Measurements from ENCODE around the gene FAF1.
"Not testable (repeated sequence)": the region's sequence is repeated elsewhere in the genome, so short reads cannot be mapped to it uniquely, and the experiment has no call there.

The FAF1 gene

DNA sequence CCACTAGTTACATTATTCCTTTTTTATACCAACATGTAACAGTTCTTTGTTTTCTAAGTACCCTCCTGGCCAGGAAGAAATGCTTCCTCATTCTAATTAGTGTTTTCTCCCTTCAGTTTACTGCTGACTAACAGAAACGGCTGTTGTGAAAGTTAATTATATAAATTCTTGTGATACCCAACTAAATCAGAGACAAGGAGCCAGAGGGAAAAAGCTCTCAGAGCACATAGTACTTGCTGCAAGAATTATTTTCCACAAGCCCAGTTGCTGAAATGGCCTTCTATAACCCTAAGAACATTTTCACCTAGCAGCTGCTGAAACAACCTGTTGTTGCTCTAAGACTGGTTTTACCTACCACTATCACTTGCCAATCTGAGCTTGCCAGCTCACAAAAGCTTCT, 82.4 kb downstream of the FAF1 start:
- ChIA-PET CTCF (interaction anchor here (1.1 kb wide), 1 partner anchor 316 kb away, joined by 4 read pairs; no protein-coding TSS in a partner anchor), POLR2A (interaction anchor here (0.9 kb wide), 1 partner anchor 92 kb away, joined by 3 read pairs; the partner anchor contains the start of gene CDKN2C)

GRCh38 chr1:50873458-50874187, 86.4 kb downstream of the FAF1 start:
- Histone ChIP-seq H3K4me3 (ENCODE audit: low read depth, low read length) (peak overlapping the region; percentile 42), H3K27ac (ENCODE audit: extremely low read depth, low read depth, low read length) (no peak overlapping the region), H3K36me3 (ENCODE audit: control insufficient read depth in 2 of 2, insufficient read depth in 1 of 2, low read length in 2 of 2) (no peaks in the 10 kb centered on the region), H3K9me3 (ENCODE audit: control insufficient read depth, insufficient read depth, low read depth, low read length) (no peaks in the 10 kb centered on the region), H3K4me1 (ENCODE audit: control insufficient read depth, insufficient read depth, low read length) (no peaks in the 10 kb centered on the region)
- CTCF ChIA-PET: interaction anchor here (0.6 to 3.1 kb wide), 44 partner anchors 11 to 1845 kb away, joined by 3 to 24 read pairs (median 4); no protein-coding TSS in a partner anchor
- peak; percentile 20; the same call in 1 of the 2 replicates for TF ChIP-seq ZNF654 (tag by site-specific recombination; IDR thresholded peaks at IDR 0.05; ENCODE audit: low read depth)
- TF ChIP-seq ZSCAN23 (tag by site-specific recombination; IDR thresholded peaks at IDR 0.05): no peak
- TF ChIP-seq SETDB1 (IDR thresholded peaks at IDR 0.05; ENCODE audit: insufficient read length, low read length): peak; percentile 18
- TF ChIP-seq, protein P1, sequence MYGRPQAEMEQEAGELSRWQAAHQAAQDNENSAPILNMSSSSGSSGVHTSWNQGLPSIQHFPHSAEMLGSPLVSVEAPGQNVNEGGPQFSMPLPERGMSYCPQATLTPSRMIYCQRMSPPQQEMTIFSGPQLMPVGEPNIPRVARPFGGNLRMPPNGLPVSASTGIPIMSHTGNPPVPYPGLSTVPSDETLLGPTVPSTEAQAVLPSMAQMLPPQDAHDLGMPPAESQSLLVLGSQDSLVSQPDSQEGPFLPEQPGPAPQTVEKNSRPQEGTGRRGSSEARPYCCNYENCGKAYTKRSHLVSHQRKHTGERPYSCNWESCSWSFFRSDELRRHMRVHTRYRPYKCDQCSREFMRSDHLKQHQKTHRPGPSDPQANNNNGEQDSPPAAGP (tag by site-specific recombination; IDR thresholded peaks at IDR 0.05): no peak
- TF ChIP-seq ZNF394 (tag by site-specific recombination; IDR thresholded peaks at IDR 0.05; ENCODE audit: borderline replicate concordance): 0 out of 2 replicates have a peak, but pooled peaks have one; percentile 24
- POLR2A ChIA-PET: interaction anchor here (2.0 kb wide), 1 partner anchor 97 kb away, joined by 7 read pairs; the partner anchor contains the start of gene CDKN2C

More for the DNA sequence above, 82.4 kb downstream of the FAF1 start:
- Histone ChIP-seq H3K4me1 (ENCODE audit: control insufficient read depth, insufficient read depth, low read length) (no peaks in the 10 kb centered on the region), H3K27ac (ENCODE audit: extremely low read depth, low read depth, low read length) (no peak overlapping the region), H3K9me3 (ENCODE audit: control insufficient read depth, insufficient read depth, low read depth, low read length) (no peaks in the 10 kb centered on the region), H3K36me3 (ENCODE audit: control insufficient read depth in 2 of 2, insufficient read depth in 1 of 2, low read length in 2 of 2) (no peaks in the 10 kb centered on the region), H3K4me3 (ENCODE audit: low read depth, low read length) (no peak overlapping the region)
- TF ChIP-seq ZNF548 (tag by site-specific recombination; IDR thresholded peaks at IDR 0.05) (no peak), SCRT2 (tag by site-specific recombination; IDR thresholded peaks at IDR 0.05) (peak; percentile 52; the same call in 1 of the 2 replicates)

DNA sequence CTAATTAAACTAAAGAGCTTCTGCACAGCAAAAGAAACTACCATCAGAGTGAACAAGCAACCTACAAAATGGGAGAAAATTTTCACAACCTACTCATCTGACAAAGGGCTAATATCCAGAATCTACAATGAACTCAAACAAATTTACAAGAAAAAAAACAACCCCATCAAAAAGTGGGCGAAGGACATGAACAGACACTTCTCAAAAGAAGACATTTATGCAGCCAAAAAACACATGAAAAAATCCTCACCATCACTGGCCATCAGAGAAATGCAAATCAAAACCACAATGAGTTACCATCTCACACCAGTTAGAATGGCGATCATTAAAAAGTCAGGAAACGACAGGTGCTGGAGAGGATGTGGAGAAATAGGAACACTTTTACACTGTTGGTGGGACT, 95.2 kb downstream of the FAF1 start:
- CTCF ChIA-PET; H3K27ac ChIP-seq (ENCODE audit: extremely low read depth, low read depth, low read length); H3K36me3 ChIP-seq (ENCODE audit: control insufficient read depth in 2 of 2, insufficient read depth in 1 of 2, low read length in 2 of 2); H3K4me3 ChIP-seq (ENCODE audit: low read depth, low read length); H3K4me1 ChIP-seq (ENCODE audit: control insufficient read depth, insufficient read depth, low read length); POLR2A ChIA-PET; H3K9me3 ChIP-seq (ENCODE audit: control insufficient read depth, insufficient read depth, low read depth, low read length): not testable (repeated sequence)

GRCh38 chr1:50861772-50862171, 98.3 kb downstream of the FAF1 start:
- Histone ChIP-seq H3K9me3 (ENCODE audit: control insufficient read depth, insufficient read depth, low read depth, low read length) (no peaks in the 10 kb centered on the region), H3K4me3 (ENCODE audit: low read depth, low read length) (no peak overlapping the region), H3K36me3 (ENCODE audit: control insufficient read depth in 2 of 2, insufficient read depth in 1 of 2, low read length in 2 of 2) (no peaks in the 10 kb centered on the region), H3K4me1 (ENCODE audit: control insufficient read depth, insufficient read depth, low read length) (no peaks in the 10 kb centered on the region), H3K27ac (ENCODE audit: extremely low read depth, low read depth, low read length) (no peak overlapping the region)
- TF ChIP-seq PRDM1 (tag by site-specific recombination; IDR thresholded peaks at IDR 0.05) (no peak), ZNF707 (tag by site-specific recombination; IDR thresholded peaks at IDR 0.05) (no peak), PATZ1 (tag by site-specific recombination; IDR thresholded peaks at IDR 0.05) (no peak), ZNF629 (tag by site-specific recombination; IDR thresholded peaks at IDR 0.05) (no peak), ZNF510 (tag by site-specific recombination; IDR thresholded peaks at IDR 0.05; ENCODE audit: insufficient replicate concordance) (no peak)
- TF ChIP-seq, protein P2, sequence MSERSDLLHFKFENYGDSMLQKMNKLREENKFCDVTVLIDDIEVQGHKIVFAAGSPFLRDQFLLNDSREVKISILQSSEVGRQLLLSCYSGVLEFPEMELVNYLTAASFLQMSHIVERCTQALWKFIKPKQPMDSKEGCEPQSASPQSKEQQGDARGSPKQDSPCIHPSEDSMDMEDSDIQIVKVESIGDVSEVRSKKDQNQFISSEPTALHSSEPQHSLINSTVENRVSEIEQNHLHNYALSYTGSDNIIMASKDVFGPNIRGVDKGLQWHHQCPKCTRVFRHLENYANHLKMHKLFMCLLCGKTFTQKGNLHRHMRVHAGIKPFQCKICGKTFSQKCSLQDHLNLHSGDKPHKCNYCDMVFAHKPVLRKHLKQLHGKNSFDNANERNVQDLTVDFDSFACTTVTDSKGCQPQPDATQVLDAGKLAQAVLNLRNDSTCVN (tag by site-specific recombination; optimal IDR thresholded peaks at IDR 0.05): no peak
- ChIA-PET POLR2A (interaction anchor here (0.7 kb wide), 1 partner anchor 10 kb away, joined by 3 read pairs; no protein-coding TSS in a partner anchor), CTCF (interaction anchor here (1.6 kb wide), 1 partner anchor 11 kb away, joined by 4 read pairs; no protein-coding TSS in a partner anchor)

Measured in HEK293 (cell line).